IPS-18c (cell line): ENCODE data around the gene EVI5L.

Experiments
- H3K4me3 ChIP-seq: 2 replicates; pipeline ENCODE4 v1.7.0; 2013; ENCODE audit warnings: low read depth, mild to moderate bottlenecking, low read length, moderate library complexity; ENCODE audit not compliant: insufficient read depth
- H3K9me3 ChIP-seq: one replicate; pipeline ENCODE4 v1.6.1; 2013; ENCODE audit warnings: mild to moderate bottlenecking, low read length, moderate library complexity; ENCODE audit not compliant: control insufficient read depth, insufficient read depth

Gene EVI5L

DNA sequence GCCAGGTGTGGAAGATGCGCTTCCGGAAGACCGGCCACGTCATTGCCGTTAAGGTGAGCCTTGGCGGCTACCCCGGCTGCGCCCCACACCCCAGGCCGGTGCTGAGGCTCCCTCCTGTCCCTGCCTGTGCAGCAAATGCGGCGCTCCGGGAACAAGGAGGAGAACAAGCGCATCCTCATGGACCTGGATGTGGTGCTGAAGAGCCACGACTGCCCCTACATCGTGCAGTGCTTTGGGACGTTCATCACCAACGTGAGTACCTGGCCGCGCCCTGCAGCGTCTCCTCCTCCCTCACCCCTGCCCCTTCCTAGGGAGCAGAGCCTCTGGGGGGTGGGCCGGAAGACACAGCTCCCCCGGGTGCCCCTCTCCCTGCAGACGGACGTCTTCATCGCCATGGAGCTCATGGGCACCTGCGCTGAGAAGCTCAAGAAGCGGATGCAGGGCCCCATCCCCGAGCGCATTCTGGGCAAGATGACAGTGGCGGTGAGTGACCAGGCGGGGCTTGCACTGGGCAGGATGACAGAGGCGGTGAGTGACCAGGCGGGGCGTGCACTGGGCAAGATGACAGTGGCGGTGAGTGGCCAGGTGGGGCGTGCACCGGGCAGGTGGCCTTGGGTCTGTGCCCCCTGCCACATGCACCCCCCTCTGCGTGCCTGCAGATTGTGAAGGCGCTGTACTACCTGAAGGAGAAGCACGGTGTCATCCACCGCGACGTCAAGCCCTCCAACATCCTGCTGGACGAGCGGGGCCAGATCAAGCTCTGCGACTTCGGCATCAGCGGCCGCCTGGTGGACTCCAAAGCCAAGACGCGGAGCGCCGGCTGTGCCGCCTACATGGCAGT lies 80.5 kb downstream of the EVI5L start:
- Histone ChIP-seq H3K4me3 (no peak overlapping the region), H3K9me3 (no peaks in the 10 kb centered on the region)

DNA sequence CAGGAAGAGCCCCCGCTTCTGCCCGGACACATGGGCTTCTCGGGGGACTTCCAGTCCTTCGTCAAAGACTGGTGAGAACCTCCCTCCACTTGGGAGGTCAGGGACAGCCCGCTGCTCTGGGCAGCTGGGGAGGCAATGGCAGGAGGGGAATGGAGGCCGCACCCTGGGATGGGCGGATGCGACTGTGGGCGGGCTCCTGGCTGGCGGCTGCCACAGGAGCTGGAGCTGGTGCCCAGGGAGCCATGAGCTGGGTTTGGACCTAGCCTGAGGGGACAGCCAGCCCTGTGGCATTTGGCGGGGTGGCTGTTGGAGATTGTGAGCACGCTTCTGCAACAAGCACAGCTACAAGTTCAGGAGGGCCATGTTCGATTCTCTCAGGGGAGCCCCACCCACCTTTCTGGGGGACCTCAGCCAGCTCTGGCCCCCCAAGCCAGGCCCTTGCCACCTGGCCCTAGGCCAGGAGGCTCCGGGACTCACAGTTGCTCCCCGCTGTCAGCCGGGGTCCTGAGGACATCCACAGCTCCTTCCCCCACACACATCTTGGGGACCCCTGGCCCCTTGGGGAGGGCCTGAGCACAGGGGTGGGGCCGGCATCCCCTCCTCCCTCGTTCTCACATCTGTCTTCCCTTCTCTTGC lies 81.6 kb downstream of the EVI5L start:
- Histone ChIP-seq H3K4me3 (no peak overlapping the region), H3K9me3 (no peaks in the 10 kb centered on the region)

DNA sequence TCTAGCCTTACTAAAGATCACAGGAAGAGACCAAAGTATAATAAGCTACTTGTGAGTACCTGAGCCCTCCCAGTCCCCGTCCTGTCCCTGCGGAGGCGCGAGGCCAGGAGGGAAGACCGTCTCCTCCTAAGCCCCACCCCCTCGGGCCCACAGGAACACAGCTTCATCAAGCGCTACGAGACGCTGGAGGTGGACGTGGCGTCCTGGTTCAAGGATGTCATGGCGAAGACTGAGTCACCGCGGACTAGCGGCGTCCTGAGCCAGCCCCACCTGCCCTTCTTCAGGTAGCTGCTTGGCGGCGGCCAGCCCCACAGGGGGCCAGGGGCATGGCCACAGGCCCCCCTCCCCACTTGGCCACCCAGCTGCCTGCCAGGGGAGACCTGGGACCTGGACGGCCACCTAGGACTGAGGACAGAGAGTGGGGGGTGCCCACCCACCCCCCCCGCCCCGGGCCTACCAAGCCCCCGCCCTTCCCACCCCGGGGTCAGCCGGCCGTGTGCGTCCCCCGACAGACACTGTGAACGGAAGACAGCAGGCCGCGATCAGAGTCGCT lies 82.2 kb downstream of the EVI5L start:
- no peak overlapping the region for H3K4me3 ChIP-seq

DNA sequence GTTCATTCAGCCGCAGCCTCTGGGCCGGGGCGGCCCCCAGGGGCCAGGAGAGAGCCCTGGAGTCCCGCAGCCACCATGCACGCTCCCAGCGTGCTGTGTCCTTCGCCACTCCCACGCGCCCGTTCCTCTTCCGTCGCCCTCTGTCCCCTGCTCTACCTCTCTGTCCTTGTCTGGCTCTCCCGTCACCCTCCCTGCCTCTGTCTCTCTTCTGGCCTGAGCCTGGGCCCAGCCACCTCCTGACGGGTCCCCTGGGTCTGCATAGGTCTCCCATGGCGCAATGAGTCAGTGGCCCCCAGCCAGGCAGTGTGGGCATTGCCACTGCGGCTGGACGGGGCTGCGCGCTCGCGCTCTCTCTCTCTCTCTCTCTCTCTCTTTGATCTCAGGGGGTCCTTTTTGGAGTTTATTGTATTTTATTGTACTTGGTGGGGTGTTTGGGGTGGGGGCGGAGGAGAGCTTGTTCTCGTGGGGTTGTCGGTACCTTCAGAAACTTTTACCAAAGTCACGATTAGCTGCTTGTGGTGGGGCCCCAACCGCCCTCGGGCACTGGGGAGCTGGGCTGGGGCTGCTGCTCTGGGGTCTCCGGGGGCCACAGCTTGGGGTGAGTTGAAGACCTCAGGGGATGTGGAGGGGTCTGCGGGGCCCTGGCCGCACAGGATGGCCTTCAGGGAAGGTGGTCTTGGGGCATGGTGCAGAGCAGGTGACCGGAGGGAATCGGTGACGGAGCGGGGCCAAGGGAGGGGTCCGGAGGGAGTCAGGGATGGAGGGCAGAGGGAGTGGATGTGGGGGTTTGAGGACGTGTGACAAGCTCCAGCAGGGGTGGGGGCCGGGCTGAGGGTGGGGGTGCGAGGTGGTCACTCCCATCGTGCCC lies 82.9 kb downstream of the EVI5L start:
- H3K9me3 ChIP-seq, result no peaks in the 10 kb centered on the region
- no peak overlapping the region for H3K4me3 ChIP-seq

More for the DNA sequence above, 82.2 kb downstream of the EVI5L start:
- H3K9me3 ChIP-seq, result no peaks in the 10 kb centered on the region

DNA sequence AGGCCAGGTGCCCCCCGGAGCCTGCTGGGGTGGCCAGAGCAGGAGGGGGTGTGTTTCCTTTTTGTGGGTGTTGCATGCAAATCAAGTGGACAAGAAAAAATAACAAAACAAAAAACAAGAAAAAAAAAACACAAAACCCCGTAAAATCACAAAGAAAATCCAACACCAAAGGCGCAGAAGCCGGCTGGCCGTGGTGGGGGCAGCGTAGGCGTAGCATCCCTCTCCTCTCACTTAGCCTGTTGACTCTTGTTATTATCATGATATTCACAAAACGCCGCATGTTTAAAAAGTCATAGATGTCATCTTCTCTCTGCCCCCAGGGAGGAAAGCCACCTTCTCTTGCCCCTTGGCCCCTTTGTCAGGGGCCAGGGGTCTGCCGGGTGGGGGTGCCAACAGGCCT lies 83.6 kb downstream of the EVI5L start:
- H3K9me3 ChIP-seq, result no peaks in the 10 kb centered on the region
- H3K4me3 ChIP-seq, result no peak overlapping the region

DNA sequence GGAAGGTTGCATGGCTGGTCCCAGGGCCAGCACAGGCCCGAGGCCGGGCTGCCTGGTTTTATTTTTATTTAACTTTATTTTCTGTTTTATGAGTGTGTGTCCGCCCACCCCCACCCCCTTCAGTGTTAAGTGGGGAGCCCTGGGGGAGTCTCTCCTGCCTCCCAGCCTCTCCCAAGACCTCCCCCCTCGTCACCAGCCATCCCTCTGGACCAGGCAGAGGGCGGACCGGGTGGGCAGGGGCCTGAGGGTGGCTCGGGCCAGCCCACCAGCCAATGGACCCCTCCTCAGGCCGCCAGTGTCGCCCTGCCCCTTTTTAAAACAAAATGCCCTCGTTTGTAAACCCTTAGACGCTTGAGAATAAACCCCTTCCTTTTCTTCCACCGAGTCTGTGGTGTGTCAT lies 84.1 kb downstream of the EVI5L start:
- Histone ChIP-seq H3K4me3 (no peak overlapping the region), H3K9me3 (no peaks in the 10 kb centered on the region)
